NCI-H2171 (cell line): ENCODE measurements around the gene AGMO.
"Not testable (repeated sequence)": the region's sequence is repeated elsewhere in the genome, so short reads cannot be mapped to it uniquely, and the experiment has no call there.

Experiments used
- DNase-seq: peaks from one replicate; lab custom pipeline; 2025; lab: John Stamatoyannopoulos, UW

The AGMO gene

GRCh38 chr7:15559416-15559928 lies 2.3 kb downstream of the AGMO start:
- DNase-seq, result no peak

- no peak for DNase-seq
These were observed 3.1 kb downstream of the AGMO start for GRCh38 chr7:15558756-15559155.

GRCh38 chr7:15557686-15558085 lies 4.1 kb downstream of the AGMO start:
- no peak for DNase-seq

GRCh38 chr7:15557186-15557585 lies 4.6 kb downstream of the AGMO start:
- no peak for DNase-seq

- DNase-seq, result no peak
These were observed 5.3 kb downstream of the AGMO start for GRCh38 chr7:15556339-15557105.

GRCh38 chr7:15555381-15555859 lies 6.4 kb downstream of the AGMO start:
- DNase-seq, result no peak

GRCh38 chr7:15554744-15555143 lies 7.1 kb downstream of the AGMO start:
- DNase-seq, result no peak

GRCh38 chr7:15554081-15554480 lies 7.7 kb downstream of the AGMO start:
- no peak for DNase-seq

- DNase-seq, result not testable (repeated sequence)
These were observed 14.5 kb downstream of the AGMO start for GRCh38 chr7:15547320-15547719.

GRCh38 chr7:15546272-15546792 lies 15.5 kb downstream of the AGMO start:
- DNase-seq, result no peak

- no peak for DNase-seq
These were observed 17.8 kb downstream of the AGMO start for GRCh38 chr7:15544050-15544449.

- DNase-seq, result no peak
These were observed 18.6 kb downstream of the AGMO start for GRCh38 chr7:15543256-15543655.

GRCh38 chr7:15527648-15528047 lies 34.2 kb downstream of the AGMO start:
- DNase-seq, result no peak

- DNase-seq, result no peak
These were observed 36.1 kb downstream of the AGMO start for GRCh38 chr7:15525652-15526263.

GRCh38 chr7:15524077-15524476 lies 37.7 kb downstream of the AGMO start:
- no peak for DNase-seq

- DNase-seq, result not testable (repeated sequence)
These were observed 44.0 kb downstream of the AGMO start for GRCh38 chr7:15517865-15518264.

GRCh38 chr7:15515252-15515651 lies 46.6 kb downstream of the AGMO start:
- DNase-seq, result no peak

- DNase-seq, result no peak
These were observed 53.6 kb downstream of the AGMO start for GRCh38 chr7:15508258-15508657.

GRCh38 chr7:15507708-15508107 lies 54.1 kb downstream of the AGMO start:
- no peak for DNase-seq

GRCh38 chr7:15507171-15507570 lies 54.6 kb downstream of the AGMO start:
- no peak for DNase-seq

- DNase-seq, result no peak
These were observed 56.1 kb downstream of the AGMO start for GRCh38 chr7:15505761-15506160.

GRCh38 chr7:15504351-15504750 lies 57.5 kb downstream of the AGMO start:
- DNase-seq, result no peak

GRCh38 chr7:15503603-15504290 lies 58.1 kb downstream of the AGMO start:
- no peak for DNase-seq
